ENCODE results near the gene NUDT22. TPM values are rescaled to one million over a fixed set of nuclear protein-coding genes. Genes with fewer than 3 reads are reported as not detected.

Gene NUDT22
- polyA plus RNA-seq, 1 donor from 2014 or later: 47.3 TPM

DNA sequence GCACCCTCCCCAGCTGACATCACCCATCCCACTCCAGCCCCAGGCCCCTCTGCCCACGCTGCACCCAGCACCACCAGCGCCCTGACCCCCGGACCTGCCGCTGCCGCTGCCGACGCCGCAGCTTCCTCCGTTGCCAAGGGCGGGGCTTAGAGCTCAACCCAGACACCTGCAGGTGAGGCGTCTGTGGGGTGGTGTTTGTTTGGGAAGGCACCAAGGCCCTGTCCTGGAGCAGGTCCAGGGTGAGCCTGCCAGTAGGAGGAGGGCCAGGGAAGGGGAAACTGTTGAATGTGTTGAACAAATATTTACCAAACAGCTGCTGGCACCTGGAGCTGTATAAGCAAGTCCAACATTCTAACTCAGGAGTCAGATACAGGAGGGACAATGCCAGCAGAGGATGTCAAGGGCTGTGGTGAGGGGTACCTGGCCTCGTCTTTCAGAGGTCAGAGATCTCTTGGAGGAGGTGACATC is 11.4 kb downstream of the NUDT22 start:
- Histone ChIP-seq H2AFZ (ENCODE audit: low read depth, low read length) (no peak overlapping the region), H3K79me2 (replicated peaks; ENCODE audit: insufficient read depth, low read length) (no peaks in the 10 kb centered on the region), H3K36me3 (ENCODE audit: insufficient read depth, low read length) (no peaks in the 10 kb centered on the region), H3K9me2 (ENCODE audit: insufficient read depth, low read length) (no peaks in the 10 kb centered on the region), H3K9me3 (ENCODE audit: low read length) (no peaks in the 10 kb centered on the region), H3F3A (ENCODE audit: insufficient read depth, low read length, poor library complexity, severe bottlenecking) (no peaks in the 10 kb centered on the region), H3K27ac (ENCODE audit: low read length) (no peak overlapping the region), H3K4me2 (ENCODE audit: low read length) (no peak overlapping the region), H4K20me1 (ENCODE audit: insufficient read depth) (no peaks in the 10 kb centered on the region), H3K27me3 (ENCODE audit: insufficient read depth, low read depth, low read length) (peaks cover 8% of the 10 kb centered on the region), H3K4me3 (ENCODE audit: low read length) (no peak overlapping the region), H3K9ac (ENCODE audit: low read length) (no peak overlapping the region)
- TF ChIP-seq POLR2AphosphoS5 (IDR thresholded peaks at IDR 0.05) (no peak), CTCF (IDR thresholded peaks at IDR 0.05; ENCODE audit: poor library complexity, severe bottlenecking) (no peak), EZH2 (IDR thresholded peaks at IDR 0.05; ENCODE audit: borderline replicate concordance, insufficient read depth, low read length, poor library complexity, severe bottlenecking) (no peak), RAD21 (conservative IDR thresholded peaks at IDR 0.05) (no peak), MXI1 (conservative IDR thresholded peaks at IDR 0.05; ENCODE audit: poor library complexity, severe bottlenecking) (no peak), SMC3 (conservative IDR thresholded peaks at IDR 0.05; ENCODE audit: poor library complexity) (no peak), EP300 (conservative IDR thresholded peaks at IDR 0.05; ENCODE audit: poor library complexity, severe bottlenecking) (no peak), TAF1 (IDR thresholded peaks at IDR 0.05; ENCODE audit: low read depth) (no peak)
- TF ChIP-seq, protein P1, sequence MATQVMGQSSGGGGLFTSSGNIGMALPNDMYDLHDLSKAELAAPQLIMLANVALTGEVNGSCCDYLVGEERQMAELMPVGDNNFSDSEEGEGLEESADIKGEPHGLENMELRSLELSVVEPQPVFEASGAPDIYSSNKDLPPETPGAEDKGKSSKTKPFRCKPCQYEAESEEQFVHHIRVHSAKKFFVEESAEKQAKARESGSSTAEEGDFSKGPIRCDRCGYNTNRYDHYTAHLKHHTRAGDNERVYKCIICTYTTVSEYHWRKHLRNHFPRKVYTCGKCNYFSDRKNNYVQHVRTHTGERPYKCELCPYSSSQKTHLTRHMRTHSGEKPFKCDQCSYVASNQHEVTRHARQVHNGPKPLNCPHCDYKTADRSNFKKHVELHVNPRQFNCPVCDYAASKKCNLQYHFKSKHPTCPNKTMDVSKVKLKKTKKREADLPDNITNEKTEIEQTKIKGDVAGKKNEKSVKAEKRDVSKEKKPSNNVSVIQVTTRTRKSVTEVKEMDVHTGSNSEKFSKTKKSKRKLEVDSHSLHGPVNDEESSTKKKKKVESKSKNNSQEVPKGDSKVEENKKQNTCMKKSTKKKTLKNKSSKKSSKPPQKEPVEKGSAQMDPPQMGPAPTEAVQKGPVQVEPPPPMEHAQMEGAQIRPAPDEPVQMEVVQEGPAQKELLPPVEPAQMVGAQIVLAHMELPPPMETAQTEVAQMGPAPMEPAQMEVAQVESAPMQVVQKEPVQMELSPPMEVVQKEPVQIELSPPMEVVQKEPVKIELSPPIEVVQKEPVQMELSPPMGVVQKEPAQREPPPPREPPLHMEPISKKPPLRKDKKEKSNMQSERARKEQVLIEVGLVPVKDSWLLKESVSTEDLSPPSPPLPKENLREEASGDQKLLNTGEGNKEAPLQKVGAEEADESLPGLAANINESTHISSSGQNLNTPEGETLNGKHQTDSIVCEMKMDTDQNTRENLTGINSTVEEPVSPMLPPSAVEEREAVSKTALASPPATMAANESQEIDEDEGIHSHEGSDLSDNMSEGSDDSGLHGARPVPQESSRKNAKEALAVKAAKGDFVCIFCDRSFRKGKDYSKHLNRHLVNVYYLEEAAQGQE (IDR thresholded peaks at IDR 0.05; ENCODE audit: borderline replicate concordance): no peak

DNA sequence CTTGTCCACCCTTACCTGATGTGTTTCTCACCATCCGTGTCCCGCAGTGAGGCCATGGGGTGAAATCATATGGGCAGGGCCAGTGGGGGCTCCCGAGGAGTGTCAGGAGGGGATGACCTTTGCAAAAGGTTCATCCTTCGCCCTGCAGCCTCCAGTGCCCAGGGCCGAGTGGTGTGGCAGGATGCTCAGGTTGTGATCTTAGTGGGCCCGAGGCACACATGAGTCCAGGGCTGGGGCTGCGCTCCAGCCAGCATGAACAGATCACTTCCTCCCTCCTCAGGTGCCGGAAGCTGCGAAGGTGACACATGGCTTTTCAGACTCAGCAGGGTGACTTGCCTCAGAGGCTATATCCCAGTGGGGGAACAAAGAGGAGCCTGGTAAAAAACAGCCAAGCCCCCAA is 12.0 kb downstream of the NUDT22 start:
- peaks cover 8% of the 10 kb centered on the region for H3K27me3 ChIP-seq (ENCODE audit: insufficient read depth, low read depth, low read length)
- TF ChIP-seq CTCF (IDR thresholded peaks at IDR 0.05; ENCODE audit: poor library complexity, severe bottlenecking): no peak
- TF ChIP-seq TAF1 (IDR thresholded peaks at IDR 0.05; ENCODE audit: low read depth): no peak
- no peak overlapping the region for H2AFZ ChIP-seq (ENCODE audit: low read depth, low read length)
- no peaks in the 10 kb centered on the region for H4K20me1 ChIP-seq (ENCODE audit: insufficient read depth)
- no peak overlapping the region for H3K9ac ChIP-seq (ENCODE audit: low read length)
- no peaks in the 10 kb centered on the region for H3K9me2 ChIP-seq (ENCODE audit: insufficient read depth, low read length)
- H3F3A ChIP-seq (ENCODE audit: insufficient read depth, low read length, poor library complexity, severe bottlenecking): no peaks in the 10 kb centered on the region
- no peaks in the 10 kb centered on the region for H3K36me3 ChIP-seq (ENCODE audit: insufficient read depth, low read length)
- no peak overlapping the region for H3K4me3 ChIP-seq (ENCODE audit: low read length)
- no peak overlapping the region for H3K4me2 ChIP-seq (ENCODE audit: low read length)
- no peaks in the 10 kb centered on the region for H3K9me3 ChIP-seq (ENCODE audit: low read length)
- no peaks in the 10 kb centered on the region for H3K79me2 ChIP-seq (replicated peaks; ENCODE audit: insufficient read depth, low read length)
- H3K27ac ChIP-seq (ENCODE audit: low read length): no peak overlapping the region

Measured in neural cell (in vitro differentiated cells).